ENCODE data around the gene PDK1. TPM values are rescaled to one million over a fixed set of nuclear protein-coding genes. Genes with fewer than 3 reads are reported as not detected.

PDK1 gene
- total RNA-seq, 2 donors from 2014 or later = 8.0 to 17.5 TPM

- H3K27ac ChIP-seq = no peak overlapping the region
- peaks cover 0 to 4% of the 10 kb centered on the region in 2 donors for H3K36me3 ChIP-seq (replicated peaks in 1 of 2; ENCODE audit: insufficient read depth in 1 of 2, low read depth in 2 of 2)
- intact Hi-C loops (cut with DNase I) = no loop called here
- TF ChIP-seq POLR2A (IDR thresholded peaks at IDR 0.05) = no peak
- no peak for TF ChIP-seq CTCF (IDR thresholded peaks at IDR 0.05)
- no peak overlapping the region for H3K4me3 ChIP-seq
- no peaks in the 10 kb centered on the region for H3K27me3 ChIP-seq
- H3K4me1 ChIP-seq = no peaks in the 10 kb centered on the region
- WGBS, 2 donors = 75 to 78% methylated on average over 5 of the region's 5 CpGs
- DNase-seq (no peak), ATAC-seq (no peak)
- H3K9me3 ChIP-seq = no peaks in the 10 kb centered on the region
Measured at GRCh38 chr2:172596776-172597175, 40.9 kb downstream of the PDK1 start.

GRCh38 chr2:172597176-172597842, 41.4 kb downstream of the PDK1 start:
- H3K36me3 ChIP-seq (replicated peaks in 1 of 2; ENCODE audit: insufficient read depth in 1 of 2, low read depth in 2 of 2) = peaks cover 0 to 4% of the 10 kb centered on the region in 2 donors
- WGBS, 2 donors = 91% methylated on average over 3 of the region's 3 CpGs
- DNase-seq = no peak
- no peak overlapping the region for H3K4me3 ChIP-seq
- TF ChIP-seq POLR2A (IDR thresholded peaks at IDR 0.05) = no peak
- TF ChIP-seq CTCF (IDR thresholded peaks at IDR 0.05) = no peak
- ATAC-seq = no peak
- H3K27me3 ChIP-seq = no peaks in the 10 kb centered on the region
- no peaks in the 10 kb centered on the region for H3K9me3 ChIP-seq
- no peak overlapping the region for H3K27ac ChIP-seq
- H3K4me1 ChIP-seq = no peaks in the 10 kb centered on the region
- intact Hi-C loops (cut with DNase I) = no loop called here

- no peak for DNase-seq
- peaks cover 0 to 4% of the 10 kb centered on the region in 2 donors for H3K36me3 ChIP-seq (replicated peaks in 1 of 2; ENCODE audit: insufficient read depth in 1 of 2, low read depth in 2 of 2)
- H3K27ac ChIP-seq = no peak overlapping the region
- intact Hi-C loops (cut with DNase I) = no loop called here
- WGBS, 2 donors = 59 to 70% methylated on average over 1 of the region's 1 CpG
- no peak for ATAC-seq
- no peak overlapping the region for H3K4me3 ChIP-seq
- H3K9me3 ChIP-seq = no peaks in the 10 kb centered on the region
- TF ChIP-seq CTCF (IDR thresholded peaks at IDR 0.05) (no peak), POLR2A (IDR thresholded peaks at IDR 0.05) (no peak)
- H3K27me3 ChIP-seq = no peaks in the 10 kb centered on the region
- no peaks in the 10 kb centered on the region for H3K4me1 ChIP-seq
Measured at GRCh38 chr2:172599947-172600346, 44.1 kb downstream of the PDK1 start.

DNA sequence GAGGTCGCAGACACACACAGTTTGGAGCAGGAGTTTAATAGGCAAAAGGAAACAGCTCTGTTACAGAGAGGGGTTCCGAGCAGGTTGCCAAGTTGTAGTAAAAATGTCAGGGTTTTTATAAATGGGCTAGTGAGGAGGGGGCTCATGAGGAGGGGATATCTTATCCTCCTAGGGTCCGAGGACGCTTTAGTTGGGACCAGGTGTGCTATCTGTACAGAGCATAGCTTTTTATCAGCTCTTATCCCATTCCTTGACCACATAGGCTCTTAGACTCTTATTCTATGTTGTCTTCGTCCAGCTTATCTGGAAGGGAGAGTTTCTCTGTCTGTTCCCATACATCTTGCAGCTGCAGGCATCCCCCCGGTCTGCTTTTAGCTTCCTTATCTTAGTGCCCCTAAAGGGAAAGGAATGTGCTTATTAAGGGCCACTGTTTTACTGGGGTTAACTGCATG, 44.7 kb downstream of the PDK1 start:
- WGBS, 2 donors = 85 to 87% methylated on average over 6 of the region's 6 CpGs
- H3K9me3 ChIP-seq = no peaks in the 10 kb centered on the region
- DNase-seq (no peak), ATAC-seq (no peak)
- H3K36me3 ChIP-seq (replicated peaks in 1 of 2; ENCODE audit: insufficient read depth in 1 of 2, low read depth in 2 of 2) = peaks cover 0 to 4% of the 10 kb centered on the region in 2 donors
- H3K4me1 ChIP-seq = no peaks in the 10 kb centered on the region
- H3K4me3 ChIP-seq = no peak overlapping the region
- intact Hi-C loops (cut with DNase I) = no loop called here
- H3K27ac ChIP-seq = no peak overlapping the region
- no peaks in the 10 kb centered on the region for H3K27me3 ChIP-seq
- TF ChIP-seq POLR2A (IDR thresholded peaks at IDR 0.05) (no peak), CTCF (IDR thresholded peaks at IDR 0.05) (no peak)

DNA sequence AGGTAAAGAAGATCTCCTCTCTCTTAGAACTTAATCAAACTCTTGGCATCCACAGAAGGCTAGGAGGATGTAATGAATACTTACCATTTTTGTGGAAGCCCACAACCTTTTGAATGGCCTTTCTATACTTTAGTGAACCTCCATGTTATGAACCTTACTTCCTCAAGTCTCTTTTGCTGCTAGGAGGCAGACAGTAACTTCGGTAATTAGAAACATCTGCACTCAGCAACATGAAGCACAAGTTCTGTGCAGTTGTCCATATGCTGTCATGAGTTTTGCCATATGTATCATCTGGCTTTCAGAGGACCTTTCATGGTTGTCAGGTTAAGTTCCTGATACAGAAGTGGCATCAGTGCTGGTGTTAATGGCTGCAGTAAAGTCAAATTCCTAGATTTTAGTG, 50.4 kb downstream of the PDK1 start:
- TF ChIP-seq CTCF (IDR thresholded peaks at IDR 0.05) (no peak), POLR2A (IDR thresholded peaks at IDR 0.05) (no peak)
- Histone ChIP-seq H3K4me1 (no peaks in the 10 kb centered on the region), H3K27me3 (no peaks in the 10 kb centered on the region)

More for the DNA sequence above, 50.4 kb downstream of the PDK1 start:
- intact Hi-C loops (cut with DNase I) = no loop called here
- H3K27ac ChIP-seq = no peak overlapping the region
- H3K9me3 ChIP-seq = no peaks in the 10 kb centered on the region
- H3K36me3 ChIP-seq (replicated peaks in 1 of 2; ENCODE audit: insufficient read depth in 1 of 2, low read depth in 2 of 2) = no peaks in the 10 kb centered on the region
- DNase-seq (no peak), ATAC-seq (no peak)
- H3K4me3 ChIP-seq = no peak overlapping the region
- 81 to 100% methylated on average over 1 of the region's 1 CpG for WGBS, 2 donors
